DOHH2 (cell line): ENCODE measurements around the gene FGF5.

Experiments used
- EZH2phosphoT487 ChIP-seq: fragments of 200-600 bp; sonication (generic); IDR thresholded peaks from 2 replicates; pipeline ENCODE4 v1.6.1; 2017; ENCODE audit warnings: borderline replicate concordance, mild to moderate bottlenecking, antibody characterized with exemption, low read length, moderate library complexity, mixed read lengths
- TF ChIP-seq, protein P1 (sequence below): fragments of 200-600 bp; sonication (generic); IDR thresholded peaks from one replicate; pipeline ENCODE4 v1.5.1; 2014; ENCODE audit warnings: antibody characterized with exemption, mild to moderate bottlenecking, low read depth, low read length; ENCODE audit not compliant: poor library complexity, severe bottlenecking

DNA sequence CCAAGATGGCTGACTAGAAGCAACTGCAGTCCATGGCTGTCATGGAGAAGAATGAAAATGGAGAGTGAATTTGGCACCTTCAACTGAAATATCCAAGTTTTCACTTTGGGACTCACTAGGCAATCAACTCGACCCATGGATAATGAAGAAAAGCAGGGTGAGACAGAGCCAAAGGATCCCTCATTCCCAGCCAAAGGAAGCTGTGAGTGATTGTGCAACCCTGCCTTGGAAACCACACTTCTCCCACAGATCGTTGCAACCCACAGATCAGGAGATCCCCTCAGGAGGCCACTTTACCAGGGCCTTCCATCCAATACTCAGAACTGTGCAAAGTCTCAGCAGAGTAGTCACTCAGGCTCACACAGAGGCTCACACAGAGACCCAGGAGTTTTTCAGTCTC is 73.6 kb downstream of the FGF5 start:
- TF ChIP-seq, protein P1, sequence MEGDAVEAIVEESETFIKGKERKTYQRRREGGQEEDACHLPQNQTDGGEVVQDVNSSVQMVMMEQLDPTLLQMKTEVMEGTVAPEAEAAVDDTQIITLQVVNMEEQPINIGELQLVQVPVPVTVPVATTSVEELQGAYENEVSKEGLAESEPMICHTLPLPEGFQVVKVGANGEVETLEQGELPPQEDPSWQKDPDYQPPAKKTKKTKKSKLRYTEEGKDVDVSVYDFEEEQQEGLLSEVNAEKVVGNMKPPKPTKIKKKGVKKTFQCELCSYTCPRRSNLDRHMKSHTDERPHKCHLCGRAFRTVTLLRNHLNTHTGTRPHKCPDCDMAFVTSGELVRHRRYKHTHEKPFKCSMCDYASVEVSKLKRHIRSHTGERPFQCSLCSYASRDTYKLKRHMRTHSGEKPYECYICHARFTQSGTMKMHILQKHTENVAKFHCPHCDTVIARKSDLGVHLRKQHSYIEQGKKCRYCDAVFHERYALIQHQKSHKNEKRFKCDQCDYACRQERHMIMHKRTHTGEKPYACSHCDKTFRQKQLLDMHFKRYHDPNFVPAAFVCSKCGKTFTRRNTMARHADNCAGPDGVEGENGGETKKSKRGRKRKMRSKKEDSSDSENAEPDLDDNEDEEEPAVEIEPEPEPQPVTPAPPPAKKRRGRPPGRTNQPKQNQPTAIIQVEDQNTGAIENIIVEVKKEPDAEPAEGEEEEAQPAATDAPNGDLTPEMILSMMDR, result no peak
- TF ChIP-seq EZH2phosphoT487, result no peak
